Measurements from ENCODE around the gene PCNX2. TPM values are rescaled to one million over a fixed set of nuclear protein-coding genes. Genes with fewer than 3 reads are reported as not detected.

PCNX2 gene
- total and polyA plus RNA-seq, 2 experiments from 2014 or later: 5.0 to 13.7 TPM

DNA sequence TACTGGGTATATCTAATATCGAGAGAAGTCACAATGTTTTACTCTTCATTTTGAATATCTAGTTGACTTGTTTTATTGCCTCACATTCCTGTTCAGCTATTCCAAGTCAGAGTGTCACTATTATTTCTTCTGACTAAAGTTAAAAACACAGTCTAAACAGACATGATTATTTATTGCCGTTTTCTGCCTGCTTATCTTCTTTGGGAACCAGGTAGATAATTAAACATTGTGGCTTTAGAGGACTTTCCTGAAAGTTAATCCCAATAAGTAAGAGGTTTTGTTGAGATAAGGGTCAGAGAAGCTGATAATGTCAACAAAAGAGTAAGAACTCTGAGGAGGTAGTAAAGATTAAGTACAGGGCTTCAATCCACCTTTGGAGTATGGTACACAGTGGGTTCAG, 53.8 kb downstream of the PCNX2 start:
- DNase-seq: no peak
- Histone ChIP-seq H3K4me1 (ENCODE audit: insufficient read depth) (0 out of 2 replicates have a peak, but pooled peaks cover 8% of the 10 kb centered on the region), H4K20me1 (ENCODE audit: insufficient read depth) (no peaks in the 10 kb centered on the region), H3K36me3 (ENCODE audit: low read depth) (no peaks in the 10 kb centered on the region), H3K4me2 (ENCODE audit: unreplicated experiment) (no peak overlapping the region), H3F3A (ENCODE audit: insufficient read depth) (no peaks in the 10 kb centered on the region; the same call in 1 of the 2 replicates), H3K4me3 (no peak overlapping the region), H3K9me3 (ENCODE audit: low read depth) (no peaks in the 10 kb centered on the region), H3K27ac (no peak overlapping the region), H3K79me2 (ENCODE audit: insufficient read depth) (no peaks in the 10 kb centered on the region), H3K9me2 (ENCODE audit: insufficient read depth) (no peaks in the 10 kb centered on the region), H3K9ac (no peak overlapping the region), H3K27me3 (replicated peaks; ENCODE audit: insufficient read depth) (no peaks in the 10 kb centered on the region), H2AFZ (no peak overlapping the region)
- TF ChIP-seq EZH2 (IDR thresholded peaks at IDR 0.05; ENCODE audit: insufficient read depth, poor library complexity, severe bottlenecking): no peak
- TF ChIP-seq EZH2phosphoT487 (IDR thresholded peaks at IDR 0.05; ENCODE audit: insufficient read depth, low read depth): no peak
- 53 to 61% methylated on average over 2 of the region's 2 CpGs for WGBS, 2 experiments (ENCODE audit: low coverage in 1 of 2, low lambda C conversion rate in 2 of 2, missing lambda C conversion rate in 2 of 2)
- in situ Hi-C loops (cut with MboI): no loop called here

GRCh38 chr1:233240829-233241682, 54.5 kb downstream of the PCNX2 start:
- Histone ChIP-seq H3K79me2 (ENCODE audit: insufficient read depth) (no peaks in the 10 kb centered on the region), H3K9me2 (ENCODE audit: insufficient read depth) (no peaks in the 10 kb centered on the region), H3K4me2 (ENCODE audit: unreplicated experiment) (no peak overlapping the region), H3K9me3 (ENCODE audit: low read depth) (no peaks in the 10 kb centered on the region), H2AFZ (no peak overlapping the region), H3F3A (ENCODE audit: insufficient read depth) (no peaks in the 10 kb centered on the region; the same call in 1 of the 2 replicates), H3K36me3 (ENCODE audit: low read depth) (0 out of 2 replicates have a peak, but pooled peaks cover 1% of the 10 kb centered on the region), H3K4me1 (ENCODE audit: insufficient read depth) (0 out of 2 replicates have a peak, but pooled peaks cover 8% of the 10 kb centered on the region), H3K4me3 (no peak overlapping the region), H3K9ac (no peak overlapping the region), H4K20me1 (ENCODE audit: insufficient read depth) (no peaks in the 10 kb centered on the region), H3K27ac (no peak overlapping the region), H3K27me3 (replicated peaks; ENCODE audit: insufficient read depth) (no peaks in the 10 kb centered on the region)
- TF ChIP-seq EZH2phosphoT487 (IDR thresholded peaks at IDR 0.05; ENCODE audit: insufficient read depth, low read depth) (no peak), EZH2 (IDR thresholded peaks at IDR 0.05; ENCODE audit: insufficient read depth, poor library complexity, severe bottlenecking) (no peak)
- 50 to 54% methylated on average over 8 of the region's 8 CpGs for WGBS, 2 experiments (ENCODE audit: low coverage in 1 of 2, low lambda C conversion rate in 2 of 2, missing lambda C conversion rate in 2 of 2)
- DNase-seq: peak; percentile 74
- in situ Hi-C loops (cut with MboI): no loop called here

- Histone ChIP-seq H2AFZ (no peak overlapping the region), H3K27me3 (replicated peaks; ENCODE audit: insufficient read depth) (no peaks in the 10 kb centered on the region), H3K27ac (no peak overlapping the region), H3K4me3 (no peak overlapping the region), H3K79me2 (ENCODE audit: insufficient read depth) (no peaks in the 10 kb centered on the region), H3K36me3 (ENCODE audit: low read depth) (0 out of 2 replicates have a peak, but pooled peaks cover 3% of the 10 kb centered on the region), H3K4me2 (ENCODE audit: unreplicated experiment) (no peak overlapping the region), H3K9ac (no peak overlapping the region), H3K9me2 (ENCODE audit: insufficient read depth) (no peaks in the 10 kb centered on the region), H3K4me1 (ENCODE audit: insufficient read depth) (0 out of 2 replicates have a peak, but pooled peaks cover 8% of the 10 kb centered on the region), H3K9me3 (ENCODE audit: low read depth) (no peaks in the 10 kb centered on the region), H4K20me1 (ENCODE audit: insufficient read depth) (no peaks in the 10 kb centered on the region), H3F3A (ENCODE audit: insufficient read depth) (no peaks in the 10 kb centered on the region; the same call in 1 of the 2 replicates)
- DNase-seq: peak; percentile 35
- TF ChIP-seq EZH2phosphoT487 (IDR thresholded peaks at IDR 0.05; ENCODE audit: insufficient read depth, low read depth): no peak
- TF ChIP-seq EZH2 (IDR thresholded peaks at IDR 0.05; ENCODE audit: insufficient read depth, poor library complexity, severe bottlenecking): no peak
- WGBS, 2 experiments (ENCODE audit: low coverage in 1 of 2, low lambda C conversion rate in 2 of 2, missing lambda C conversion rate in 2 of 2): 63 to 68% methylated on average over 5 of the region's 5 CpGs
- in situ Hi-C loops (cut with MboI): no loop called here
Observed at GRCh38 chr1:233240371-233240770, 55.2 kb downstream of the PCNX2 start.

DNA sequence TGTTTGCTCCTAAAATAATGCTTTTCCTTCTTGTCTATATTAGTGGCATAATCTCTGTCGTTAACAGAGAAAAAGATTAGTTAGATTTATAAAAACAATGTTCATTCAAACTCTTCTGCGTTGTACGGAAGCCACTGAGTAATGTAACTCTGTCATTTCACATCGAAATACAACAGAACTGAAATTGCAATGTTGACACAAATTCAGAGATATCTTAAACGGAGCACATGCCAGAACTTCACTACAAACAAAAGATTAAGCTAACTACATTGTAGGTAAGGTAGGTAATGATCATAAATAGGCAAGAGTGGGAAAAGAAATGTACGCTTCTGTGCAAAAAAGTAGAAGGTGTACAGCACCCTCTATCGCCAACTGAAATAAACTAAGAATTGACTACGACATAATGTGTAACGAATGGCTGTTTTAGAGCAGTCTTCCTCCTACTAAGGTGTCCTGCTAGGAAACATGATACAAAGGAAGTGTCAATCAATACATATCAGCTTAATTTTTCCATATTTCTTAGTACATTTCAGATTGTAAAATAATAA, 56.6 kb downstream of the PCNX2 start:
- H3K9ac ChIP-seq: no peak overlapping the region
- no peak for TF ChIP-seq EZH2 (IDR thresholded peaks at IDR 0.05; ENCODE audit: insufficient read depth, poor library complexity, severe bottlenecking)
- no peak for TF ChIP-seq EZH2phosphoT487 (IDR thresholded peaks at IDR 0.05; ENCODE audit: insufficient read depth, low read depth)
- no peaks in the 10 kb centered on the region for H3K9me2 ChIP-seq (ENCODE audit: insufficient read depth)
- WGBS, 2 experiments (ENCODE audit: low coverage in 1 of 2, low lambda C conversion rate in 2 of 2, missing lambda C conversion rate in 2 of 2): 80 to 81% methylated on average over 9 of the region's 9 CpGs
- DNase-seq: no peak
- in situ Hi-C loops (cut with MboI): loop anchor here (10.0 kb wide), 1 partner anchor 604 kb away; the partner anchor contains the start of gene SIPA1L2
- H3K4me2 ChIP-seq (ENCODE audit: unreplicated experiment): no peak overlapping the region
- H3K36me3 ChIP-seq (ENCODE audit: low read depth): peaks cover 7% of the 10 kb centered on the region; the same call in 1 of the 2 replicates
- H3K27ac ChIP-seq: no peak overlapping the region
- H3K4me3 ChIP-seq: no peak overlapping the region
- no peaks in the 10 kb centered on the region; the same call in 1 of the 2 replicates for H3F3A ChIP-seq (ENCODE audit: insufficient read depth)
- no peaks in the 10 kb centered on the region for H4K20me1 ChIP-seq (ENCODE audit: insufficient read depth)
- H2AFZ ChIP-seq: no peak overlapping the region
- no peaks in the 10 kb centered on the region for H3K9me3 ChIP-seq (ENCODE audit: low read depth)
- no peaks in the 10 kb centered on the region for H3K27me3 ChIP-seq (replicated peaks; ENCODE audit: insufficient read depth)
- H3K79me2 ChIP-seq (ENCODE audit: insufficient read depth): no peaks in the 10 kb centered on the region
- 0 out of 2 replicates have a peak, but pooled peaks cover 8% of the 10 kb centered on the region for H3K4me1 ChIP-seq (ENCODE audit: insufficient read depth)

Measured in GM23248 (cell line).